Ishikawa (cell line): ENCODE data around the gene ERVMER34-1.
A peak's percentile ranks its signal among the peaks of the same experiment; 100 is the strongest.

Experiments used
- CEBPB ChIP-seq: IDR thresholded peaks from 2 replicates; pipeline ENCODE4 v1.6.1; 2012
- CREB1 ChIP-seq: IDR thresholded peaks from 2 replicates; pipeline ENCODE4 v1.6.1; 2012; ENCODE audit warnings: low read depth
- EGR1 ChIP-seq: IDR thresholded peaks from 2 replicates; pipeline ENCODE4 v1.6.1; 2012
- EP300 ChIP-seq: IDR thresholded peaks from 2 replicates; pipeline ENCODE4 v1.6.1; 2012; ENCODE audit warnings: borderline replicate concordance
- FOXM1 ChIP-seq: IDR thresholded peaks from 2 replicates; pipeline ENCODE4 v1.6.1; 2012; ENCODE audit warnings: low read depth, borderline replicate concordance
- MAX ChIP-seq: IDR thresholded peaks from 2 replicates; pipeline ENCODE4 v1.6.1; 2012
- NFIC ChIP-seq: IDR thresholded peaks from 2 replicates; pipeline ENCODE4 v1.6.1; 2012
- RAD21 ChIP-seq: IDR thresholded peaks from 2 replicates; pipeline ENCODE4 v1.6.1; 2012; ENCODE audit warnings: low read depth
- TAF1 ChIP-seq: IDR thresholded peaks from 2 replicates; pipeline ENCODE4 v1.6.1; 2012; ENCODE audit warnings: low read depth, mild to moderate bottlenecking
- TCF12 ChIP-seq: IDR thresholded peaks from 2 replicates; pipeline ENCODE4 v1.6.1; 2012; ENCODE audit warnings: low read depth
- TEAD4 ChIP-seq: IDR thresholded peaks from 2 replicates; pipeline ENCODE4 v1.6.1; 2012
- YY1 ChIP-seq: IDR thresholded peaks from 2 replicates; pipeline ENCODE4 v1.6.1; 2012; ENCODE audit warnings: low read depth
- ZBTB7A ChIP-seq: IDR thresholded peaks from 2 replicates; pipeline ENCODE4 v1.6.1; 2012; ENCODE audit warnings: low read depth
- TF ChIP-seq, protein P1 (sequence below): IDR thresholded peaks from 2 replicates; pipeline ENCODE4 v1.6.1; 2012; ENCODE audit warnings: low read depth, mild to moderate bottlenecking
- TF ChIP-seq, protein P2 (sequence below): IDR thresholded peaks from 2 replicates; pipeline ENCODE4 v1.6.1; 2012

The ERVMER34-1 gene

GRCh38 chr4:52715255-52715897, 35.8 kb downstream of the ERVMER34-1 start:
- TF ChIP-seq ZBTB7A, result no peak
- TF ChIP-seq CEBPB, result no peak
- TF ChIP-seq, protein P1, sequence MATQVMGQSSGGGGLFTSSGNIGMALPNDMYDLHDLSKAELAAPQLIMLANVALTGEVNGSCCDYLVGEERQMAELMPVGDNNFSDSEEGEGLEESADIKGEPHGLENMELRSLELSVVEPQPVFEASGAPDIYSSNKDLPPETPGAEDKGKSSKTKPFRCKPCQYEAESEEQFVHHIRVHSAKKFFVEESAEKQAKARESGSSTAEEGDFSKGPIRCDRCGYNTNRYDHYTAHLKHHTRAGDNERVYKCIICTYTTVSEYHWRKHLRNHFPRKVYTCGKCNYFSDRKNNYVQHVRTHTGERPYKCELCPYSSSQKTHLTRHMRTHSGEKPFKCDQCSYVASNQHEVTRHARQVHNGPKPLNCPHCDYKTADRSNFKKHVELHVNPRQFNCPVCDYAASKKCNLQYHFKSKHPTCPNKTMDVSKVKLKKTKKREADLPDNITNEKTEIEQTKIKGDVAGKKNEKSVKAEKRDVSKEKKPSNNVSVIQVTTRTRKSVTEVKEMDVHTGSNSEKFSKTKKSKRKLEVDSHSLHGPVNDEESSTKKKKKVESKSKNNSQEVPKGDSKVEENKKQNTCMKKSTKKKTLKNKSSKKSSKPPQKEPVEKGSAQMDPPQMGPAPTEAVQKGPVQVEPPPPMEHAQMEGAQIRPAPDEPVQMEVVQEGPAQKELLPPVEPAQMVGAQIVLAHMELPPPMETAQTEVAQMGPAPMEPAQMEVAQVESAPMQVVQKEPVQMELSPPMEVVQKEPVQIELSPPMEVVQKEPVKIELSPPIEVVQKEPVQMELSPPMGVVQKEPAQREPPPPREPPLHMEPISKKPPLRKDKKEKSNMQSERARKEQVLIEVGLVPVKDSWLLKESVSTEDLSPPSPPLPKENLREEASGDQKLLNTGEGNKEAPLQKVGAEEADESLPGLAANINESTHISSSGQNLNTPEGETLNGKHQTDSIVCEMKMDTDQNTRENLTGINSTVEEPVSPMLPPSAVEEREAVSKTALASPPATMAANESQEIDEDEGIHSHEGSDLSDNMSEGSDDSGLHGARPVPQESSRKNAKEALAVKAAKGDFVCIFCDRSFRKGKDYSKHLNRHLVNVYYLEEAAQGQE, result no peak
- TF ChIP-seq, protein P2, sequence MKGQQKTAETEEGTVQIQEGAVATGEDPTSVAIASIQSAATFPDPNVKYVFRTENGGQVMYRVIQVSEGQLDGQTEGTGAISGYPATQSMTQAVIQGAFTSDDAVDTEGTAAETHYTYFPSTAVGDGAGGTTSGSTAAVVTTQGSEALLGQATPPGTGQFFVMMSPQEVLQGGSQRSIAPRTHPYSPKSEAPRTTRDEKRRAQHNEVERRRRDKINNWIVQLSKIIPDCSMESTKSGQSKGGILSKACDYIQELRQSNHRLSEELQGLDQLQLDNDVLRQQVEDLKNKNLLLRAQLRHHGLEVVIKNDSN, result no peak
- TF ChIP-seq FOXM1, result no peak
- TF ChIP-seq NFIC, result no peak
- no peak for TF ChIP-seq YY1
- no peak for TF ChIP-seq MAX
- no peak for TF ChIP-seq EP300
- no peak for TF ChIP-seq TAF1
- no peak for TF ChIP-seq CREB1
- no peak for TF ChIP-seq EGR1

DNA sequence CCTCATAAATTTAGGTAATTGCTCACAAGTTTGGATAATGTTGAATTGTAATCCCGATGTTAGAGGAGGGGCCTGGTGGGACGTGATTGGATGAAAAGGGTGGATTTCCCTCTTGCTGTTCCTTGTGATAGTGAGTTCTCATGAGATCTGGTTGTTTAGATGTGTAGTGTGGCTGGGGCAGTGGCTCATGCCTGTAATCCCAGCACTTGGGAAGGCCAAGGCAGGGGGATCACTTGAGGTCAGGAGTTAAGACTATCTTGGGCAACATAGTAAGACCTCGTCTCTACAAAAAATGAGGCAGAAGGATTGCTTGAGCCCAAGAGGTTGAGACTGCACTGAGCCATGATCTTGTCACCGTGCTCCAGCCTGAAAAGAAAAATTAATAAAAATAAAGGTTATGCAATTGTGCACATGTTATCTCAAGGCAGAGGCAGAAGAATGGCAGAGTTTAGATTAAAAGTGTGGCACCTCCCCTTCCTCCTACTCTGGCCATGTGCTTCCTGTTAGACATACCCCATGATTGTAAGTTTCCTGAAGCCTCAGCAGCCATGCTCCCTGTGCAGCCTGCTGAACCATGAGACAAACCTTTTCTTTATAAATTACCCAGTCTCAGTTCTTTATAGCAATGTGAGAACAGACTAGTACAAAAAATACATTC, 36.5 kb downstream of the ERVMER34-1 start:
- TF ChIP-seq TCF12 (no peak), TEAD4 (no peak), CREB1 (no peak), EP300 (no peak), CEBPB (no peak), MAX (no peak), TAF1 (no peak), EGR1 (no peak), RAD21 (no peak), YY1 (no peak), ZBTB7A (no peak), FOXM1 (no peak)
- TF ChIP-seq, protein P2, result no peak

DNA sequence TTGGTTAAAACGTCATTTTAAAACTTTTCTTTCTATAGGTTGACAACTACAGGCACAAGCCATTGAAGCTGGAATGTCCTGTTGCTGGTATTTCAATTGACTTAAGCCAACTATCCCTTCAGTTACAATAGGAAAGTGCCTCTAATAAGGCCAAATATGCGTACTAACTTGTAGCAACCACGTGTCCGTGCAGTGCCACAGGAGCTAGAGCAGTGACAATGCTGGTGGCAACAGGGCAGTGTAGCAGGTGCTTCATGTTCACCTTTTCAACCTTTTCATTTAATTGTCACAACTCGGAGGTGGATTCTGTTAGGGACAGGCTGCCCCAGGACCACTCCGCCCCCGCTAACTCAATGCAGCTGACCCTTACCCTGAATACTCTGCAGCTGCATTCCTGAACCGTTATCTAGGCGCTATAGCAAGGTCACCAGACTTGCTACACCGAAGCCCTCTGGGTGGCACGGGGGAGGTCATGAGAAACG, 37.7 kb downstream of the ERVMER34-1 start:
- TF ChIP-seq MAX, result 0 out of 2 replicates have a peak, but pooled peaks have one; percentile 12
- TF ChIP-seq NFIC, result no peak

DNA sequence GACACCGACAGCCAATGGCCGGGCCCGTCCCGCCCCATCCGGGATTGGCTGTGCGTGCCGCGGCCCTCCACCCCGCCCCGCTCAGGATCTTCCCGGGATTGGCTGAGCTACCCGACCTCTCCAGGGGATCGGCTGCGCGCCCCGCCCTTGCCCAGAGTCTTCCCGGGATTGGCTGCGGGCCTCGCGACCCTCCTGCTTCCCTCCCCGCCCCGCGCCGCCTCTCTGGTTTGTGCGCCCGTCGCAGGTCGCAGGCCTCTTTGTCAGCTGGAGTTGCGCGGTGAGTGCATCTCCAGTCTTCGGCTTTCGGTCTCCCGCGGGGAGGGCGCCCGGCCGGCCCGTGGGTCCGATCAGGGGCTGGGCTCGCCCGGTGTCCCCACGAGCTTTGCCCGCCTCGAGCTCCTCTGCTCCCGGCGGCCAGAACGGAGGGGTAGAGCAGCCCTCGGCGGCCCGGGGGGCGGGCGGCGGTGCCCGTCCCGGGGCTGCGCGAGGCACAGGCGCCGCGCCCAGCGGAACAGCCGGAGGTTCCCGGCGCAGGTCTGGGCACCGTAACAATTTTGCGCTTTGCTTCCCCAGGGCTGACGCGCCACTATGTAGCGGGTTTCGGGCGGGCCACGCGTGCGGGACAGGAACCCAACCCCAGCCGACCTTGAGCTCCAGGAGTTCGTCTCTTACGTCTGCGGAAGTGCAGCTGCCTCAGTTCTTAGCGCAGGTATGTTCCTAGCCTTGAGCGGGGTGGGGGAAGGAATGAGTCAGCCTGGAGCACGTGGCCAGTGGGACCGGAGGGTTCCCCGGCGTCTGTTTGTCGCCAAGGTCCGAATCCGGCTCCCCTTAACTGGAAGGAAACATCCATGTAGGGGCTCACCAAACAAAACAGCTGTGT, 38.7 kb downstream of the ERVMER34-1 start:
- TF ChIP-seq, protein P2, result peak; percentile 86
- no peak for TF ChIP-seq RAD21
- peak; percentile 95 for TF ChIP-seq TAF1
- TF ChIP-seq, protein P1, result no peak
- TF ChIP-seq TCF12, result peak; percentile 46; the same call in 1 of the 2 replicates
- TF ChIP-seq MAX, result peak; percentile 89
- TF ChIP-seq EGR1, result no peak
- TF ChIP-seq CREB1, result peak; percentile 36; the same call in 1 of the 2 replicates
- no peak for TF ChIP-seq CEBPB
- TF ChIP-seq EP300, result 0 out of 2 replicates have a peak, but pooled peaks have one; percentile 22
- TF ChIP-seq FOXM1, result no peak
- no peak for TF ChIP-seq NFIC
- no peak for TF ChIP-seq TEAD4
